GM23338 (cell line): ENCODE results near the gene TNFRSF19. TPM values are rescaled to one million over a fixed set of nuclear protein-coding genes. Genes with fewer than 3 reads are reported as not detected.

Experiments used
- ATAC-seq: fragments of 200-7000 bp; cut with Tn5 transposase; 3 replicates; pipeline ENCODE4 v1.9.1; 2020
- DNase-seq: peaks from one replicate; pipeline ENCODE4 v3.0.0-alpha.2; 2015; ENCODE audit warnings: low spot score
- H2AFZ ChIP-seq: fragments of 200-600 bp; sonication (generic); 2 replicates; pipeline ENCODE4 v1.8.0; 2016; ENCODE audit warnings: antibody characterized with exemption, mild to moderate bottlenecking, moderate library complexity
- H3F3A ChIP-seq: fragments of 200-600 bp; sonication (generic); replicated peaks from 2 replicates; pipeline ENCODE4 v1.8.0; 2017; ENCODE audit warnings: antibody characterized with exemption, mixed run types, low read depth
- H3K27ac ChIP-seq: fragments of 200-600 bp; sonication (generic); 2 replicates; pipeline ENCODE4 v1.6.1; 2016; ENCODE audit warnings: low read depth
- H3K27me3 ChIP-seq: fragments of 200-600 bp; sonication (generic); 2 replicates; pipeline ENCODE4 v1.8.0; 2016; ENCODE audit warnings: mild to moderate bottlenecking, mixed run types, moderate library complexity; ENCODE audit not compliant: insufficient read depth
- H3K36me3 ChIP-seq: fragments of 200-600 bp; sonication (generic); 2 replicates; pipeline ENCODE4 v1.8.0; 2016; ENCODE audit warnings: mild to moderate bottlenecking; ENCODE audit not compliant: insufficient read depth
- H3K4me1 ChIP-seq: fragments of 200-600 bp; sonication (generic); 2 replicates; pipeline ENCODE4 v1.8.0; 2016; ENCODE audit warnings: mild to moderate bottlenecking, moderate library complexity; ENCODE audit not compliant: insufficient read depth
- H3K4me2 ChIP-seq: fragments of 200-600 bp; sonication (generic); 2 replicates; pipeline ENCODE4 v1.7.1; 2017; ENCODE audit warnings: mixed run types
- H3K4me3 ChIP-seq: fragments of 200-600 bp; sonication (generic); 2 replicates; pipeline ENCODE4 v1.6.1; 2016; ENCODE audit warnings: mixed run types
- H3K79me2 ChIP-seq: fragments of 200-600 bp; sonication (generic); replicated peaks from 2 replicates; pipeline ENCODE4 v1.8.0; 2017; ENCODE audit warnings: mild to moderate bottlenecking; ENCODE audit not compliant: insufficient read depth
- H3K9me2 ChIP-seq: fragments of 200-600 bp; sonication (generic); 2 replicates; pipeline ENCODE4 v1.8.0; 2017; ENCODE audit not compliant: insufficient read depth
- H4K20me1 ChIP-seq: fragments of 200-600 bp; sonication (generic); replicated peaks from 2 replicates; pipeline ENCODE4 v1.8.0; 2017; ENCODE audit warnings: mild to moderate bottlenecking; ENCODE audit not compliant: insufficient read depth
- H3K27ac Mint-ChIP-seq: 2 replicates; pipeline ENCODE4 v1.8.0; 2020; ENCODE audit warnings: inconsistent platforms, mild to moderate bottlenecking, moderate library complexity, mixed read lengths
- H3K27me3 Mint-ChIP-seq: 3 replicates; pipeline ENCODE4 v1.8.0; 2022; ENCODE audit warnings: low read depth, mild to moderate bottlenecking, moderate library complexity, mixed read lengths, inconsistent platforms; ENCODE audit not compliant: insufficient read depth, poor library complexity
- H3K36me3 Mint-ChIP-seq: 3 replicates; pipeline ENCODE4 v1.8.0; 2021; ENCODE audit warnings: low read depth, mild to moderate bottlenecking, inconsistent platforms, moderate library complexity, mixed read lengths
- H3K4me1 Mint-ChIP-seq: 3 replicates; pipeline ENCODE4 v1.8.0; 2020; ENCODE audit warnings: mild to moderate bottlenecking, inconsistent platforms, mixed read lengths
- H3K4me3 Mint-ChIP-seq: 3 replicates; pipeline ENCODE4 v1.8.0; 2021; ENCODE audit warnings: moderate library complexity, mild to moderate bottlenecking, inconsistent platforms, mixed read lengths
- H3K9me3 Mint-ChIP-seq: 3 replicates; pipeline ENCODE4 v1.8.0; 2020; ENCODE audit warnings: moderate library complexity, mild to moderate bottlenecking, inconsistent platforms, mixed read lengths
- CREB1 ChIP-seq: fragments of 250-450 bp; sonication (Bioruptor Pico); IDR thresholded peaks from 2 replicates; pipeline ENCODE4 v1.5.0; 2020; ENCODE audit warnings: low read depth, mild to moderate bottlenecking, moderate library complexity
- CTCF ChIP-seq, 2 experiments: fragments of 200-600 bp in 1 of 2; sonication (generic) in 1 of 2; conservative IDR thresholded peaks; 2 replicates each; pipeline versions ENCODE4 v1.5.1 to v1.6.1; 2016 to 2017; ENCODE audit warnings: antibody characterized with exemption in 2 of 2, low read depth in 2 of 2, mild to moderate bottlenecking in 2 of 2, moderate library complexity in 1 of 2
- ETS1 ChIP-seq: IDR thresholded peaks from 2 replicates; pipeline ENCODE4 v1.6.1; 2016; ENCODE audit warnings: antibody characterized with exemption
- EZH2 ChIP-seq: fragments of 200-600 bp; sonication (generic); IDR thresholded peaks from one replicate; pipeline ENCODE4 v1.8.0; 2017; ENCODE audit warnings: antibody characterized with exemption, mild to moderate bottlenecking, low read depth; ENCODE audit not compliant: unreplicated experiment
- EZH2phosphoT487 ChIP-seq: fragments of 200-600 bp; sonication (generic); IDR thresholded peaks from one replicate; pipeline ENCODE4 v1.8.1; 2018; ENCODE audit warnings: antibody characterized with exemption; ENCODE audit not compliant: unreplicated experiment
- JUNB ChIP-seq: IDR thresholded peaks from one replicate; pipeline ENCODE4 v1.6.1; 2016; ENCODE audit warnings: antibody characterized with exemption; ENCODE audit not compliant: unreplicated experiment
- NANOG ChIP-seq: IDR thresholded peaks from 2 replicates; pipeline ENCODE4 v1.6.1; 2016; ENCODE audit warnings: antibody characterized with exemption, borderline replicate concordance
- POLR2AphosphoS5 ChIP-seq: IDR thresholded peaks from 2 replicates; pipeline ENCODE4 v1.6.1; 2016; ENCODE audit warnings: antibody characterized with exemption, low read depth
- REST ChIP-seq: IDR thresholded peaks from one replicate; pipeline ENCODE4 v1.6.1; 2018; ENCODE audit warnings: antibody characterized with exemption; ENCODE audit not compliant: unreplicated experiment
- STAT1 ChIP-seq: IDR thresholded peaks from one replicate; pipeline ENCODE4 v1.6.1; 2016; ENCODE audit warnings: antibody characterized with exemption; ENCODE audit not compliant: unreplicated experiment
- ZNF114 ChIP-seq: fragments of 250-450 bp; sonication (Bioruptor Pico); IDR thresholded peaks from 2 replicates; pipeline ENCODE4 v1.5.0; 2020; ENCODE audit warnings: mild to moderate bottlenecking, moderate library complexity
- ZNF331 ChIP-seq: fragments of 250-450 bp; sonication (Bioruptor Pico); IDR thresholded peaks from 2 replicates; pipeline ENCODE4 v1.5.0; 2020; ENCODE audit warnings: low read depth, mild to moderate bottlenecking, moderate library complexity
- ZNF462 ChIP-seq: fragments of 250-450 bp; sonication (Bioruptor Pico); IDR thresholded peaks from 2 replicates; pipeline ENCODE4 v1.5.0; 2020; ENCODE audit warnings: mild to moderate bottlenecking, moderate library complexity
- polyA plus RNA-seq: library from polyadenylated mRNA; unstranded; fragments of >200 nt; fragmentation: Nextera tagmentation; extraction: Ambion mirVana; gene quantifications from 2 replicates; pipeline ENCODE4 v1.2.1, GENCODE V29; 2016
- total RNA-seq: library from RNA; depleted of rRNA; stranded (reverse); fragments of >200 nt; shearing (Covaris generic); gene quantifications from 2 replicates; pipeline ENCODE4 v1.2.3, GENCODE V29; 2014

The TNFRSF19 gene
- total and polyA plus RNA-seq, 2 experiments from 2014 or later, result 0.21 to 0.35 TPM

GRCh38 chr13:23549724-23550123 lies 20.5 kb upstream of the TNFRSF19 start:
- peaks cover 5% of the 10 kb centered on the region for H3K27me3 Mint-ChIP-seq
- TF ChIP-seq STAT1, result no peak
- TF ChIP-seq ZNF462 (CRISPR knock-in tag), result no peak
- TF ChIP-seq REST, result no peak
- TF ChIP-seq EZH2phosphoT487, result no peak
- TF ChIP-seq ETS1, result no peak
- no peak for TF ChIP-seq JUNB
- no peak for TF ChIP-seq ZNF331 (CRISPR knock-in tag)
- no peak for TF ChIP-seq ZNF114 (CRISPR knock-in tag)
- TF ChIP-seq POLR2AphosphoS5, result no peak
- no peak for TF ChIP-seq CREB1 (CRISPR knock-in tag)
- TF ChIP-seq CTCF (conservative IDR thresholded peaks at IDR 0.05; ENCODE audit: low read depth in 2 of 2), result no peak
- no peak for TF ChIP-seq EZH2
- no peak for TF ChIP-seq NANOG
- Histone ChIP-seq H2AFZ (no peak overlapping the region), H4K20me1 (no peaks in the 10 kb centered on the region), H3K27me3 (peaks cover 12% of the 10 kb centered on the region; the same call in 1 of the 2 replicates), H3F3A (no peaks in the 10 kb centered on the region), H3K79me2 (no peaks in the 10 kb centered on the region), H3K4me2 (no peak overlapping the region), H3K36me3 (no peaks in the 10 kb centered on the region), H3K4me1 (peaks cover 13% of the 10 kb centered on the region; the same call in 1 of the 2 replicates), H3K27ac (no peak overlapping the region), H3K4me3 (no peak overlapping the region), H3K9me2 (no peaks in the 10 kb centered on the region)
- no peaks in the 10 kb centered on the region for H3K36me3 Mint-ChIP-seq
- ATAC-seq (no peak), DNase-seq (no peak)
- no peak overlapping the region for H3K27ac Mint-ChIP-seq
- no peaks in the 10 kb centered on the region for H3K9me3 Mint-ChIP-seq
- peaks cover 16% of the 10 kb centered on the region for H3K4me1 Mint-ChIP-seq
- H3K4me3 Mint-ChIP-seq, result no peak overlapping the region
